ENCODE results near the gene DDX49.
"Not testable (repeated sequence)": the region's sequence is repeated elsewhere in the genome, so short reads cannot be mapped to it uniquely, and the experiment has no call there.

Gene DDX49

DNA sequence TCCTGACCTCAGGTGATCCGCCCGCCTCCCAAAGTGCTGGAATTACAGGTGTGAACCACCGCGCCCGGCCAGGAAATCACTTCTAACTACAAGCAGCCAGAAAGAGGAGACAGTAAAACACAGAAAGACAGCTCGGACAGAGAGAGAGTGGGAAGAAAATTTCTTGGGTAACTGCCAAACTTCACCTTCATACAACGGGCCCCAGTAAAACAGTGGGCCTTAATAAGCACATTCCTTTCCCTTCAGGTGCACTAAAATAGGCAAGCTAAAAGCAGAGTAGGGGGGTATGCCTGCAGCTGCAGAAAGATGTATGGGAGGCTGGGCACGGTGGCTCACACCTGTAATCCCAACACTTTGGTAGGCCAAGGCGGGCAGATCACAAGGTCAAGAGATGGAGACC lies 1.9 kb upstream of the DDX49 start:
- WGBS, 2 experiments (ENCODE audit: insufficient coverage in 2 of 2), result 87 to 96% methylated on average over 7 of the region's 9 CpGs
- H3K9me3 ChIP-seq (ENCODE audit: control insufficient read depth, low read length); H3K4me3 ChIP-seq (ENCODE audit: extremely low read depth, insufficient read depth, low read length, poor library complexity, severe bottlenecking); H3K27ac ChIP-seq (ENCODE audit: low read depth, low read length, severe bottlenecking); H3K4me1 ChIP-seq (ENCODE audit: control insufficient read depth, insufficient read depth, low read length, poor library complexity, severe bottlenecking): not testable (repeated sequence)
- H3K36me3 ChIP-seq (ENCODE audit: control insufficient read depth, insufficient read depth, low read length), result peaks cover 52% of the 10 kb centered on the region

DNA sequence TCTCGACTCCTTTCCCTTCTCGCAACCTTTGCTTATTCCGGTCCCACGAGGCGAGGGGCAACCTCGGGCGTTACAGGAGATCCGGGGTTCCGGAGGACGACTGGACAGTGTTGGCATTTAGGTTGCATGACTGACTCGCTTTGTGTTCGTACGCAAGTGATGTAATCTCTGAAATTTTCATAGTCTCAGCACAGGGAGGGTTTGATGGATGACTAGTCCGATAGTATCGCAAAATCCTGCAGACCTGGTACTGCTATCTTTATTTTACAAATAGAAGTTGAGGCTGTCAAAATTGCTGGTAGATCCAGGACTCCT lies 342 bp downstream of the DDX49 start:
- peaks cover 5% of the 10 kb centered on the region for H3K4me1 ChIP-seq (ENCODE audit: control insufficient read depth, insufficient read depth, low read length, poor library complexity, severe bottlenecking)
- H3K27ac ChIP-seq (ENCODE audit: low read depth, low read length, severe bottlenecking), result peak overlapping the region; percentile 46
- peaks cover 50% of the 10 kb centered on the region for H3K36me3 ChIP-seq (ENCODE audit: control insufficient read depth, insufficient read depth, low read length)
- peak overlapping the region; percentile 82 for H3K4me3 ChIP-seq (ENCODE audit: extremely low read depth, insufficient read depth, low read length, poor library complexity, severe bottlenecking)
- no peaks in the 10 kb centered on the region for H3K9me3 ChIP-seq (ENCODE audit: control insufficient read depth, low read length)
- WGBS, 2 experiments (ENCODE audit: insufficient coverage in 2 of 2), result 0 to 7% methylated on average over 7 to 12 of the region's 15 CpGs

DNA sequence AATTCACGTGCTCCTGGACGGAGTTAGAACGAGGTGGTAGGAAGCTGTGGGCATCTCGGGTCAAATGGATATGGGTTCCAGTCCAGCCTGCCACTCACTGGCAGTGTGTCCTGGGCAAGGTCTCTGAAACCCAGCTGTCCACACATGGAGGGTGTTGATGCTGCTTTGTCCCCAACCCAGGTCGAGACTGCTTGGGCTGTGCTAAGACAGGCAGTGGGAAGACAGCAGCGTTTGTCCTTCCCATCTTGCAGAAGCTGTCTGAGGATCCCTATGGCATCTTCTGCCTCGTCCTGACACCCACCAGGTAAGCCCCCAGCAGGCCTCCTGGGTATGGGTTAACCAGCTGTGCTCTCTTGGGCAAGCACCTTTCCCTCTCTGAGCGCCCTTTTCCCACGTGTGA lies 885 bp downstream of the DDX49 start:
- H3K4me3 ChIP-seq (ENCODE audit: extremely low read depth, insufficient read depth, low read length, poor library complexity, severe bottlenecking), result peak overlapping the region; percentile 82
- H3K4me1 ChIP-seq (ENCODE audit: control insufficient read depth, insufficient read depth, low read length, poor library complexity, severe bottlenecking), result peaks cover 5% of the 10 kb centered on the region
- 82 to 87% methylated on average over 9 of the region's 9 CpGs for WGBS, 2 experiments (ENCODE audit: insufficient coverage in 2 of 2)
- no peak overlapping the region for H3K27ac ChIP-seq (ENCODE audit: low read depth, low read length, severe bottlenecking)
- H3K36me3 ChIP-seq (ENCODE audit: control insufficient read depth, insufficient read depth, low read length), result peaks cover 50% of the 10 kb centered on the region
- H3K9me3 ChIP-seq (ENCODE audit: control insufficient read depth, low read length), result no peaks in the 10 kb centered on the region

DNA sequence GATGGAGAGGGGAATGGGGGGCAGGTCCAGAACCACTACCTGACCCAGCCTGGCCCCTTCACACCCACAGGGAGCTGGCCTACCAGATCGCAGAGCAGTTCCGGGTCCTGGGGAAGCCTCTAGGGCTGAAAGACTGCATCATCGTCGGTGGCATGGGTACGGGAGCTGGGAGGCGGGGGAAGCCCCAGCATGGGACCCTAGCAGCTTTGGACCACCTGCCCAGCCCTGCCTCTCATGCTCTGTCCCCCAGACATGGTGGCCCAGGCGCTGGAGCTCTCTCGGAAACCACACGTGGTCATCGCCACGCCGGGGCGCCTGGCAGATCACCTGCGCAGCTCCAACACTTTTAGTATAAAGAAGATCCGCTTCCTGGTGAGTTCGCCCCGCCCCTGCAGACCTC lies 2.1 kb downstream of the DDX49 start:
- H3K27ac ChIP-seq (ENCODE audit: low read depth, low read length, severe bottlenecking), result no peak overlapping the region
- peaks cover 56% of the 10 kb centered on the region for H3K36me3 ChIP-seq (ENCODE audit: control insufficient read depth, insufficient read depth, low read length)
- no peaks in the 10 kb centered on the region for H3K9me3 ChIP-seq (ENCODE audit: control insufficient read depth, low read length)
- no peak overlapping the region for H3K4me3 ChIP-seq (ENCODE audit: extremely low read depth, insufficient read depth, low read length, poor library complexity, severe bottlenecking)
- 94 to 98% methylated on average over 17 of the region's 17 CpGs for WGBS, 2 experiments (ENCODE audit: insufficient coverage in 2 of 2)
- peaks cover 5% of the 10 kb centered on the region for H3K4me1 ChIP-seq (ENCODE audit: control insufficient read depth, insufficient read depth, low read length, poor library complexity, severe bottlenecking)

DNA sequence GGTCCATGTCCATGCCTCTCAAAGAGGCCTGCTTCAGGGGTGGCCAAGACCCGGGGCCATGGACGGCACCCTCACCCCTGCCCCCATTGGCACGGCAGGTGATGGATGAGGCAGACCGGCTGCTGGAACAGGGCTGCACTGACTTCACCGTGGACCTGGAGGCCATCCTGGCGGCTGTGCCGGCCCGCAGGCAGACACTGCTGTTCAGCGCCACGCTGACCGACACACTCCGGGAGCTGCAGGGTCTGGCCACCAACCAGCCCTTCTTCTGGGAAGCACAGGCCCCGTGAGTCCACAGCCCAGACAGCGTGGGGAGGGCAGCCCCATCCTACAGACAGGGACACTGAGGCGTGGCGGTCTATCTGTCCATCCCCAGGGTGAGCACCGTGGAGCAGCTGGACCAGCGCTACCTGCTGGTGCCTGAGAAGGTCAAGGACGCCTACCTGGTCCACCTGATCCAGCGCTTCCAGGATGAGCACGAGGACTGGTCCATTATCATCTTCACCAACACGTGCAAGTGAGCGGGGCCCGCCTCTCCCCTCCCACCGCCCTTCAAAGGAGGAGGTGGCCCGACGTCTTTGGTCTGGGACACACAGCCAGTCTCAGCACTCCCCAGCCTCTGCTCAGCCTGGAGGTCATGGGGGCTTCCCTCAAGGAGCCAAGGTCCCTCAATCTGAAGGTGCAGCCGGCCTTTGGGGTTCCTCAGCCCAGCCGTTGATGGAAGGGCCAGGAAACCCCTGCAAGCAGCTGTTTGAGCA lies 2.9 kb downstream of the DDX49 start:
- Histone ChIP-seq H3K9me3 (ENCODE audit: control insufficient read depth, low read length) (no peaks in the 10 kb centered on the region), H3K4me3 (ENCODE audit: extremely low read depth, insufficient read depth, low read length, poor library complexity, severe bottlenecking) (no peak overlapping the region), H3K36me3 (ENCODE audit: control insufficient read depth, insufficient read depth, low read length) (peaks cover 59% of the 10 kb centered on the region), H3K4me1 (ENCODE audit: control insufficient read depth, insufficient read depth, low read length, poor library complexity, severe bottlenecking) (peaks cover 5% of the 10 kb centered on the region), H3K27ac (ENCODE audit: low read depth, low read length, severe bottlenecking) (no peak overlapping the region)
- 92 to 93% methylated on average over 24 to 29 of the region's 29 CpGs for WGBS, 2 experiments (ENCODE audit: insufficient coverage in 2 of 2)

DNA sequence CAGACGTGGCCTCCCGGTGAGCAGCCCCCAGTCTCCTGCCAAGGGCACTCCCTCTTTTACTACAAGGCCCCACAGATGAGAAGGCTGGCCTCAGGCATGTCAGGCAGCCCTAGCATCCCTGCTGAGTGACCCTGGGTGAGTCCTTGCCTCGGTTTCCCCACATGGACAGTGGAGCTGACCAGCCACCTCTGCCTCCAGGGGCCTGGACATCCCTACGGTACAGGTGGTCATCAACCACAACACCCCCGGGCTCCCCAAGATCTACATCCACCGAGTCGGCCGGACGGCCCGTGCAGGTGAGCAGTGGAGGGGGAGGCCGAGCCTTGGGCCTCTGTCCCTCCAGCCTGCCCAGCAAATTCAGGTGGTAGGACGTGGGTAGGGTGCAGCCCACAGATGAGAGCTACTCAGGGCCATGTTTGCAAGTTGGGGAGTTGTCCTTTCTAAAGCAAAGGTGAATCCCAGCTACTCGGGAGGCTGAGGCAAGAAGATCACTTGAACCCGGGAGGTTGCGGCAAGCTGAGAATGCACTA lies 5.2 kb downstream of the DDX49 start:
- no peaks in the 10 kb centered on the region for H3K9me3 ChIP-seq (ENCODE audit: control insufficient read depth, low read length)
- WGBS, 2 experiments (ENCODE audit: insufficient coverage in 2 of 2), result 94 to 96% methylated on average over 13 to 14 of the region's 15 CpGs
- peaks cover 5% of the 10 kb centered on the region for H3K4me1 ChIP-seq (ENCODE audit: control insufficient read depth, insufficient read depth, low read length, poor library complexity, severe bottlenecking)
- H3K36me3 ChIP-seq (ENCODE audit: control insufficient read depth, insufficient read depth, low read length), result peaks cover 78% of the 10 kb centered on the region
- H3K4me3 ChIP-seq (ENCODE audit: extremely low read depth, insufficient read depth, low read length, poor library complexity, severe bottlenecking), result no peak overlapping the region
- H3K27ac ChIP-seq (ENCODE audit: low read depth, low read length, severe bottlenecking), result no peak overlapping the region

DNA sequence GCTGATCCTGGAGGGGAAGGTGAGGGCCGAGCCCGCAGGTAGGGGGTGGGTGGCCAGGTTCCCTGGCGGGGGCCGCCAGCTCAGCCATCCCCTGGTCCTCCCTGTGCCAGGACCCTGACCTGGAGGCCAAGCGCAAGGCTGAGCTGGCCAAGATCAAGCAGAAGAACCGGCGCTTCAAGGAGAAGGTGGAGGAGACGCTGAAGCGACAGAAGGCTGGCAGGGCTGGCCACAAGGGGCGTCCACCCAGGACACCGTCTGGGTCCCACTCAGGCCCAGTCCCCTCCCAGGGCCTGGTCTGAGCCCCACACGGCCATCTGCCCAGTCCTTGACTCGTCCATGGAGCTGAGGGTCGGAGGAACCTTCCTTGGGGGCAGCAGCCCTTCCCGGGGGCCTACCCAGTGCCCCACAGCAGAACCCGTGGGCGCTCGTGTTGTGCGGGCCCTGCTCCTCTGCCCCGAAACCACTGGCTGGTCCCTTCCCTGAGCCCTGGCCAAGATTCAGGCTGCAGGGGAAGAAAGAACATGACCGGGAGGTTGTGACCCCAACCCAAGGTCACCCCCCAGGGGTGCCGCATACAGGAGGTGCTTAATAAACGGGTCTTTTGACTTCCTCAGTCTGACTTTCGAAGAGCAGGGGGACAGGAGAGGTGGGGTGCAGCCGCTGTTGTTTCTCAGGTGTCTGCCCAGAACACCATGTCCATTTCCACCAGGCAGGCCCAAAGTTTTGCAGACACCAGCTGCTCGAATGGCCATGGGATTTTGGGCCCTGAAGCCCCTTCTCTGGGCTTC lies 8.7 kb downstream of the DDX49 start:
- Histone ChIP-seq H3K4me1 (ENCODE audit: control insufficient read depth, insufficient read depth, low read length, poor library complexity, severe bottlenecking) (peaks cover 5% of the 10 kb centered on the region), H3K4me3 (ENCODE audit: extremely low read depth, insufficient read depth, low read length, poor library complexity, severe bottlenecking) (no peak overlapping the region), H3K36me3 (ENCODE audit: control insufficient read depth, insufficient read depth, low read length) (peaks cover 74% of the 10 kb centered on the region), H3K27ac (ENCODE audit: low read depth, low read length, severe bottlenecking) (no peak overlapping the region), H3K9me3 (ENCODE audit: control insufficient read depth, low read length) (no peaks in the 10 kb centered on the region)
- WGBS, 2 experiments (ENCODE audit: insufficient coverage in 2 of 2), result 96 to 97% methylated on average over 25 to 26 of the region's 26 CpGs

DNA sequence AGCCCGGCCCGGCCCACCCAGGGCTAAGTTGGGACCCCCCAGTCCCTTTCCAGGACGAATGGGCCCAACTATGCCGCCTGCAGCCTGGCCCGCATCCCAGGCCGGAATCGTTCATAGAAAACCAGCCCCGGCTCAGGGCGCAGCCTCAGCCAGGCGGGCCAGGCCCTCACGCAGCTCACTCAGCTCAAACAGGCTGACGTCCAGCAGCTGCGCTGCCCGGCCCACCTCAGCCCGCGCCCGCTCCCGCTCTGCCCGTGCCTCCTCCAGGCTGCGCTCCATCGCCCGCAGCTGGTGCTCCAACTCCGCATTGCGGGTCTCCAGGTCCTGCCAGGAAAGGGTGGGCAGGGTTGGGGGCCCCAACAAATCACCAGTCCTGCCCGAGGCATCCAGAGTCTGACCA lies 9.8 kb downstream of the DDX49 start:
- no peaks in the 10 kb centered on the region for H3K9me3 ChIP-seq (ENCODE audit: control insufficient read depth, low read length)
- peaks cover 6% of the 10 kb centered on the region for H3K4me1 ChIP-seq (ENCODE audit: control insufficient read depth, insufficient read depth, low read length, poor library complexity, severe bottlenecking)
- no peak overlapping the region for H3K4me3 ChIP-seq (ENCODE audit: extremely low read depth, insufficient read depth, low read length, poor library complexity, severe bottlenecking)
- H3K27ac ChIP-seq (ENCODE audit: low read depth, low read length, severe bottlenecking), result no peak overlapping the region
- peaks cover 74% of the 10 kb centered on the region for H3K36me3 ChIP-seq (ENCODE audit: control insufficient read depth, insufficient read depth, low read length)
- WGBS, 2 experiments (ENCODE audit: insufficient coverage in 2 of 2), result 97 to 98% methylated on average over 15 to 24 of the region's 25 CpGs

DNA sequence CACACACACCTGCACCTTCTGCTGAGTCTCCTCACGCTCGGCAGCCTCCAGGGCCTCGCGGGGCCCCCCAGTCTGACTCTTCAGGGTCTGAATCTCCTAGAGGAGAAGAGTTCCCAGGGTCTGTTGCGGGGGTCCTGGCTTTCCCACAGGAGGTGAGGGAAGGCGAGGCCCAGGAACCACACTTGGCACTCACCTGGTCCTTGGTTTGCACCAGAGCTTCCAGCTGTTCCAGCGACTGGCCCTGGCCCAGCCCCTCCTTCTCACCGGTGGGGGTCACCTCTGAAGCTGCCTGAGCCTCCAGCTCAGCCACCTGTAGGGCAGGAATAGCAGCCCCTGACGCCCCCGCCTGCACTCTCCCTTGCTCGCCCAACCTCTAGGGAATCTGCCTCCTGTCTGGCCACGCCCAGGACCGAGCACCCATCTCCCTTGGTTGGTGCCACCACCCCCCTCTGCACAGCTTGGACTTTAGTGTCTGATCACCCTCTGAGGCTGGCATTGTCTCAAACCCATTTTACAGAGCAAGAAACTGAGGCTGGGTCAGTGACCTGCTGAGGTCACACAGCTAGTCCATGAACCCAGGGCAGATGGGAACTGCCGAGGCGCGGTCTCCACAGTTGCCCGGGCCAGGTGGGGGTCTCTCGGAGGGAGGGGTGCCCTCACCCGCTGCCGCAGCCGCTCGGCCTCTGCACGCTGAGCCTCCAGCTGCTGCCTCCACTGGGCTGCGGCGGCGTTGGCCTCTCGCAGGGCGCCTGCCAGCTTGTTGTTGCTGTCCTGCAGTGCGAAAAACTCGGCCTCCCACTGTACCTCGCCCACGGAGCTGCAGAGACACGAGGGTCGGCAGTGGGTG lies 12.0 kb downstream of the DDX49 start:
- Histone ChIP-seq H3K36me3 (ENCODE audit: control insufficient read depth, insufficient read depth, low read length) (peaks cover 65% of the 10 kb centered on the region), H3K4me3 (ENCODE audit: extremely low read depth, insufficient read depth, low read length, poor library complexity, severe bottlenecking) (no peak overlapping the region), H3K27ac (ENCODE audit: low read depth, low read length, severe bottlenecking) (no peak overlapping the region), H3K4me1 (ENCODE audit: control insufficient read depth, insufficient read depth, low read length, poor library complexity, severe bottlenecking) (peaks cover 6% of the 10 kb centered on the region), H3K9me3 (ENCODE audit: control insufficient read depth, low read length) (no peaks in the 10 kb centered on the region)
- WGBS, 2 experiments (ENCODE audit: insufficient coverage in 2 of 2), result 82 to 87% methylated on average over 24 to 34 of the region's 34 CpGs

DNA sequence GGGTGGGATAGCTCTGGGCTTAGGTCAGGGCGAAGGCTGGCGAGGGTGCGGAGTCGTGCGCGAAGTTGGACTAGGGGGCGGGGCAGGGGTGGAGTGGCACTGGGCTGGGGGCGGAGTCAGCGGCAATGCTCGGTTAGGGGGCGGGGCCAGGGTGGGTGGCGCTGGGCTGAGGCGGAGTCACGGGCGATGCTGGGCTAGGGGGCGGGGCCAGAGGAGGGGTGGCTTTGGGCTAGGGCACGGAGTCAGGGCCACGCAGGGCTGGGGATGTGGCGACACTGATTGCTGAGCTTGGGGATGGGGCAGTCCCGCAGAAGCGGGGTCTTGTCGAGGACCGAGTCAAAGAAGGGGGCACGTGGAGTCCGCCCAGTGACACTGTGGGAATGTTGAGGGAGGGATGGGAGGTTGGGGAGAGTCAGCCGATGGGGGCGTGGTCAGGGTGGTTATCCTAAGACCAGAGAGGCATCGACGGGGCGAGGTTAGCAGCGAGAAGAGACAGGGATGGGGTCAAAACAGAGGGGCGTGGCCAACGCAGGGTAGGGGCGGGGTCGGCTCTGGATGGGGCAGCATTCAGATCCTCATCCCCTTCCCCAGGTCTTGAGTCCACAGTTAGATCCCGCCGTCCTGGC lies 12.8 kb downstream of the DDX49 start:
- peaks cover 64% of the 10 kb centered on the region for H3K36me3 ChIP-seq (ENCODE audit: control insufficient read depth, insufficient read depth, low read length)
- no peak overlapping the region for H3K27ac ChIP-seq (ENCODE audit: low read depth, low read length, severe bottlenecking)
- H3K4me3 ChIP-seq (ENCODE audit: extremely low read depth, insufficient read depth, low read length, poor library complexity, severe bottlenecking), result peak overlapping the region; percentile 8
- 9 to 14% methylated on average over 19 to 30 of the region's 37 CpGs for WGBS, 2 experiments (ENCODE audit: insufficient coverage in 2 of 2)
- no peaks in the 10 kb centered on the region for H3K9me3 ChIP-seq (ENCODE audit: control insufficient read depth, low read length)
- peaks cover 6% of the 10 kb centered on the region for H3K4me1 ChIP-seq (ENCODE audit: control insufficient read depth, insufficient read depth, low read length, poor library complexity, severe bottlenecking)
